Mesothelial cell of epicardium (in vitro differentiated cells): ENCODE measurements around the gene HAND1. TPM values are rescaled to one million over a fixed set of nuclear protein-coding genes. Genes with fewer than 3 reads are reported as not detected.

ENCODE experiments used
- DNase-seq, 2 experiments: peaks; one replicate each; pipeline ENCODE4 v3.0.0; 2021; ENCODE audit warnings: low spot score in 2 of 2; ENCODE audit not compliant: unreplicated experiment in 2 of 2
- H3K27ac Mint-ChIP-seq: 2 replicates; pipeline ENCODE4 v1.8.0; 2021; ENCODE audit warnings: mixed read lengths
- H3K27me3 Mint-ChIP-seq: 2 replicates; pipeline ENCODE4 v1.8.0; 2021; ENCODE audit warnings: low read depth, mixed read lengths
- H3K36me3 Mint-ChIP-seq: 2 replicates; pipeline ENCODE4 v1.8.0; 2021; ENCODE audit warnings: mixed read lengths
- H3K4me1 Mint-ChIP-seq: 2 replicates; pipeline ENCODE4 v1.8.0; 2021; ENCODE audit warnings: mixed read lengths
- H3K4me3 Mint-ChIP-seq: 2 replicates; pipeline ENCODE4 v1.8.0; 2021; ENCODE audit warnings: mild to moderate bottlenecking, moderate library complexity, mixed read lengths
- H3K9me3 Mint-ChIP-seq: 2 replicates; pipeline ENCODE4 v1.8.0; 2021; ENCODE audit warnings: mixed read lengths
- total RNA-seq: library from RNA; stranded (reverse); gene quantifications from 3 replicates; pipeline ENCODE4 v1.2.1, GENCODE V29; 2021
- TF ChIP-seq, protein P1 (sequence below): fragments of 200-600 bp; sonication (generic); IDR thresholded peaks from one replicate; pipeline ENCODE4 v1.5.0; 2021; ENCODE audit warnings: antibody characterized with exemption; ENCODE audit not compliant: unreplicated experiment

HAND1 gene
- total RNA-seq, 1 donor from 2014 or later = 16.9 TPM

DNA sequence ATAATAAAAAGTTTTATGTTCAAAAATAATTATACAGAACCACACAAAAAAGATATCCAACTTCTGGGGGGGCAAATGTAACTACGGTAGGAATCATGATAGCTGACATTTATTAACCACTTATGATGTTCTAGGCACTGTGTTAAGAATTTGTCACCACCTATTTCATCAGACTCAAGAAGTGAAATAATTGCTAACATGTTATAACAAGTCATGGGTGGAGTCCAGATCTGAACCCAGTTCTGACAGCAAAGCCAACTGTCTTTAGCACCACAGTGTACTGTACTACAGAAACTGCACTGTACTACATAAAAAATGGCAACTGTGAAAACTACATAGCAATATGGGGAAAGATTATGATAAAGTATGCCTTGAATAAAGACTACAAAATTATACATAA is 35.2 kb downstream of the HAND1 start:
- H3K36me3 Mint-ChIP-seq = peaks cover 30% of the 10 kb centered on the region
- no peak overlapping the region for H3K4me3 Mint-ChIP-seq
- no peak overlapping the region for H3K27ac Mint-ChIP-seq

DNA sequence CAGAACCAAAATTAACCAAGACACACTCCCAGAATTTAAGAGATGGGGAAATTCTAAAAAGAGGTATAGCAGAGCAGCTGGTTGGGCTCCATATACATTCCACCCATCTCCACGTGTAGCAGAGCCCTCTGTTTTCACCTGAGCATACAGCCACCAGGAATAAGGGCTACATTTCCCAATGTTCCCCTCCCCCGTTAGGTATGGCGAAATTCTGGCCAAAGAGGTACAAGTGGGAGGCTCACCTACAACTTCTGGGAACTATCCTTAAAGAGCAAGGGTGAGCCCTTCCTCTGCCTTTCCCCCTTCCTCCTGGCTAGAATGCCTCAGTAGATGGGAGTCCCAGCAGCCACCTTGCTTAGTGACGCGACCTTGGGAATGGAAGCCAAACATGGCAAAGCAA is 37.5 kb downstream of the HAND1 start:
- H3K4me3 Mint-ChIP-seq = no peak overlapping the region

More for the DNA sequence above, 35.2 kb downstream of the HAND1 start:
- no peak for DNase-seq
- TF ChIP-seq, protein P1, sequence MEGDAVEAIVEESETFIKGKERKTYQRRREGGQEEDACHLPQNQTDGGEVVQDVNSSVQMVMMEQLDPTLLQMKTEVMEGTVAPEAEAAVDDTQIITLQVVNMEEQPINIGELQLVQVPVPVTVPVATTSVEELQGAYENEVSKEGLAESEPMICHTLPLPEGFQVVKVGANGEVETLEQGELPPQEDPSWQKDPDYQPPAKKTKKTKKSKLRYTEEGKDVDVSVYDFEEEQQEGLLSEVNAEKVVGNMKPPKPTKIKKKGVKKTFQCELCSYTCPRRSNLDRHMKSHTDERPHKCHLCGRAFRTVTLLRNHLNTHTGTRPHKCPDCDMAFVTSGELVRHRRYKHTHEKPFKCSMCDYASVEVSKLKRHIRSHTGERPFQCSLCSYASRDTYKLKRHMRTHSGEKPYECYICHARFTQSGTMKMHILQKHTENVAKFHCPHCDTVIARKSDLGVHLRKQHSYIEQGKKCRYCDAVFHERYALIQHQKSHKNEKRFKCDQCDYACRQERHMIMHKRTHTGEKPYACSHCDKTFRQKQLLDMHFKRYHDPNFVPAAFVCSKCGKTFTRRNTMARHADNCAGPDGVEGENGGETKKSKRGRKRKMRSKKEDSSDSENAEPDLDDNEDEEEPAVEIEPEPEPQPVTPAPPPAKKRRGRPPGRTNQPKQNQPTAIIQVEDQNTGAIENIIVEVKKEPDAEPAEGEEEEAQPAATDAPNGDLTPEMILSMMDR = no peak
- H3K27me3 Mint-ChIP-seq = no peaks in the 10 kb centered on the region
- peaks cover 21% of the 10 kb centered on the region for H3K4me1 Mint-ChIP-seq
- H3K9me3 Mint-ChIP-seq = no peaks in the 10 kb centered on the region

DNA sequence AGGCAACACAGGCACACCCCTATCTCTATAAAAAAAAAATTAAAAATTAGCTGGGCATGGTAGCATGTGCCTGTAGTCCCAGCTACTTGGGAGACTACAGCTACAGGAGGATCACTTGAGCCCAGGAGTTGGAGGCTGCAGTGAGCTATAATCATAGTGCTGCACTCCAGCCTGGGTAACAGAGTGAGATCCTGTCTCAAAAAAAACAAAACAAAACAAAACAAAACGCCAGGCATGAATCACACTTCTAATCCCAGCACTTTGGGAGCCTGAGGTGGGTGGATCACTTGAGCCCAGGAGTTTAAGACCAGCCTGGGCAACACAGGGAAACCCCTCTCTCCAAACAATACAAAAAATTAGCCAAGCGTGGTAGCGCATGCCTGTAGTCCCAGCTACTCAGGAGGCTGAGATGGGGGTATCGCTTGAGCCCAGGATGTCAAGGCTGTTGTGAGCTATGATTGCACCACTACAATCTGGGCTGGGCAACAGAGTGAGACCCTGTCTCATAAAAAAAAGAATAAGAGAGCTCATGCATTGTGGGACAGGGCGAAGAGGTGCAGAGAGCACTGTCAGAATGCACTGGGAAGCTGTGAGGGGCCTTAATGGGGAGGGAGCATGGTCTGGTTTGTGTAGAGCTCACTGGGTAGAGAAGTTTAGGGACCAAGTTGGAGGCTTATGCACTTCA is 40.6 kb downstream of the HAND1 start:
- no peaks in the 10 kb centered on the region for H3K4me1 Mint-ChIP-seq
- H3K4me3 Mint-ChIP-seq = no peak overlapping the region
- no peaks in the 10 kb centered on the region for H3K27me3 Mint-ChIP-seq
- H3K9me3 Mint-ChIP-seq = peaks cover 4% of the 10 kb centered on the region
- H3K36me3 Mint-ChIP-seq = peaks cover 54% of the 10 kb centered on the region
- TF ChIP-seq, protein P1 = no peak
- DNase-seq = no peak
- H3K27ac Mint-ChIP-seq = no peak overlapping the region

More for the DNA sequence above, 37.5 kb downstream of the HAND1 start:
- peaks cover 4% of the 10 kb centered on the region for H3K9me3 Mint-ChIP-seq
- peaks cover 45% of the 10 kb centered on the region for H3K36me3 Mint-ChIP-seq
- no peak for DNase-seq
- H3K27me3 Mint-ChIP-seq = no peaks in the 10 kb centered on the region
- peaks cover 10% of the 10 kb centered on the region for H3K4me1 Mint-ChIP-seq
- TF ChIP-seq, protein P1 = no peak
- no peak overlapping the region for H3K27ac Mint-ChIP-seq

DNA sequence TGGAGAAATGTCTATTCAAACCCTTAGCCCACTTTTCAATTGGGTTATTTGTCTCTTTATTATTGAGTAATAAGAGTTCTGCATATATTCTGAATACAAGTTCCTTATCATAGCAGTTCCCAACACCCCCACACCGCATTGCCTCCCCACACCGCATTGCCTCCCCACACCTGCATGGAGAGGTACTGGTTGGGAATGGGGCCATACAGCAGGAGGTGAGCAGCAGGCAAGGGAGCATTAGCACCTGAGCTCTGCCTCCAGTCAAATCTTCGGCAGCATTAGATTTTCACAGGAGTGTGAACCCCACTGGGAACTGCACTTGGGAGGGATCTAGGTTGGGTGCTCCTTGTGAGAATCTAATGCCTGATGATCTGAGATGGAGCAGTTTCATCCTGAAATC is 42.8 kb downstream of the HAND1 start:
- Mint-ChIP-seq H3K4me3 (no peak overlapping the region), H3K27me3 (no peaks in the 10 kb centered on the region), H3K4me1 (no peaks in the 10 kb centered on the region), H3K36me3 (peaks cover 38% of the 10 kb centered on the region), H3K9me3 (peaks cover 4% of the 10 kb centered on the region), H3K27ac (no peak overlapping the region)
- TF ChIP-seq, protein P1 = no peak
- DNase-seq = no peak

DNA sequence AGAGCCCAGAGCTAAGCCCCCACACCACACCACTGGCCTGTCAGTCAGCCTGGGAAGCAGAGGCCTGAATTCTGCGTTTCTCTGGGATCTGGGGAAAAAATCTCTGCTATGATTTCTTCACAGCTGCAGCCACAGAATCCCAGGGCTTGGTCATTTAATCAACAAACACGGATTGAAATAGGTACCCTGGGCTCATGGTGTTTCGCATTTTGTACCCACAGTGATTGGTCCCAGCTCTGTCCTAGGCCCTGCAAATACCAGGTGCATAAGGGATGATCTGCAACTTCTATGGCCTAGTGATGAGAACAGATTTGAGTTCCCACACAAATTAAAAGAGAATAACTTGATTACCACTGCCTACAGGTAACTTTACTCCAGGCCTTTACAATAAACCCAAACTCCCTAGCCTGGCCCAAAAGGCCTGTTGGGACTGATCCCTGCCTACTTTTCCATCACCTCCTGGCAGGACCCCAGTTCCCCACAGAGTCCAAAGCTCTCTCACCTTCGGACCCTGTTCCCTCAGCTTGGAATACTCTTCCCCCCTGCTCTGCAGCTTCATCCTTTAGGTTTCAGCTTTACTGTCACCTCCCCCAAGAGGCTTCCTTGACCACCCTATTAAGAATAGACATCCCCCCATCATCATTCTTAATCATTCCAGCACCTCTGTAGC is 46.9 kb downstream of the HAND1 start:
- peaks cover 12% of the 10 kb centered on the region for H3K9me3 Mint-ChIP-seq
- no peaks in the 10 kb centered on the region for H3K4me1 Mint-ChIP-seq
- no peak overlapping the region for H3K4me3 Mint-ChIP-seq
- H3K36me3 Mint-ChIP-seq = peaks cover 21% of the 10 kb centered on the region
- DNase-seq = no peak
- H3K27me3 Mint-ChIP-seq = no peaks in the 10 kb centered on the region
- TF ChIP-seq, protein P1 = no peak
- H3K27ac Mint-ChIP-seq = no peak overlapping the region
